ENCODE data around the gene POGK. TPM values are rescaled to one million over a fixed set of nuclear protein-coding genes. Genes with fewer than 3 reads are reported as not detected.

POGK gene
- polyA plus RNA-seq, 3 donors: 40.7 to 42.8 (median 41.6) TPM

DNA sequence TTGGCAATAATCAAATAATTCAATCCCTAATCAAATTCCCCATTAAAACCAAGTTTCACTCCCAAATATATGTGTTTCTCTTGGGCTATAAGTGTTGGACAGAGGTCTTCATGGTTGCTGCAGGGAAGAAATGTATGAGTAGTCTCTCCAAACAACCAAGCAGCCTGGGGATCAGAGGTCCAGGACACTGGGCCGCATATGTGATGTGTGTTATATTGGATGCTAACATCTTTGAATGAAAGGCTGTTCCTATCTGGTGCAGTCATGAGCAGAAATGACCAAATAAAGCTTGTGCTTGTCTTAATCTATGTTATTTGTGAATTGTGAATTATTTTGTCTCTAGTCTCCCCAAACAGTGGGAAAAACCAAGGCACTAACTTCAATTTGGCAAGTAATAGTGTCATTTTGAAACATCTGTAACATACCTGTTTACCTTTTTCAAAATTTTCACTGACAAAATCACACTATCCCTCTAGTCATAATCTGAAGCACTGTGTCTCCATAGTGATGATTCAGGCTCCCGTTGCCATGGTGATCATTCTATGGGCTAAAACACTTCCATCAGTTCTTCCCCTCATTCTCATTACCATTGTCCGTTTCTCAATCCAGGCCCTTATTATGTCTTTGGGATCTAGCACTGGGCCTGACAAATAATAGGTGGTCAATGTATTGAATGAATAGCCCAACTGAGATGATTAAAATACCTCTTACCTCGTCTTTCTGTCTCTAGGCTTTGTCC lies 49.3 kb downstream of the POGK start:
- no peak for DNase-seq

DNA sequence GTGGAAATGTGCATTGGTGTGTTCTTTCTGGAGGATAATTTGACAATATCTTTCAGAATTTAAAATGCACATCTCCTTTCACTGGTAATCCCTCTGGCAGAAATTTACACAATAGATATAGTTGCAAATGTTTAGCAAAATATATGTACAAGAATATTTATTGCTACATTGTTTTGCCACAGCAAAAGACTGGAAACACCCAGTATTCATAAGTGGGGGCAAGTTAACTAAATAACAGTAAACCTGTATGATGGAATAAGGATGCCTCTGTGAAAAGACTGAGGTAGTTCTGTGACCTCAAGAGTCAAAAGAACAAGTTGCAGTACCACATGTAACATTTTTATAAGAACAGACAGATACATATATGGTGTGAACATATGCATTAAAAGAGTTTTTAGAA lies 50.5 kb downstream of the POGK start:
- DNase-seq: no peak

DNA sequence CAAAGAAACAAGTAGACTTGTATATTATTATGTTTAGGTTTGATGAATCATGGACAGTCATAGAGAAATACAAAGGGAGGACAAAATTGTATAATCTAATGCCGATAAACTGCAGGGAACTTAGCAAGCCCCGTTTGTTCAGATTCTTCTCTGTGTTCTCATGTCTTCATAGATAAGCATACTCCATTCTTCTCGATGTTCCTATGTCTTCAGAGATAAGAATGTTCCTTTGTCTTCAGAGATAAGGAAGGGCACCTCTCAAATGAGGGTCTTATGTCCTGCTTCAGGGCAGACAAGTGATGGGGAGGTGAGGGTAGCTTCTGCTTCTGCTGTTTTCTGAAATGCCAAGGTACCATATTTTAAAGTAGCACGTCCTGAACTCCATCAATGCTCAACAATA lies 56.5 kb downstream of the POGK start:
- no peak for DNase-seq

DNA sequence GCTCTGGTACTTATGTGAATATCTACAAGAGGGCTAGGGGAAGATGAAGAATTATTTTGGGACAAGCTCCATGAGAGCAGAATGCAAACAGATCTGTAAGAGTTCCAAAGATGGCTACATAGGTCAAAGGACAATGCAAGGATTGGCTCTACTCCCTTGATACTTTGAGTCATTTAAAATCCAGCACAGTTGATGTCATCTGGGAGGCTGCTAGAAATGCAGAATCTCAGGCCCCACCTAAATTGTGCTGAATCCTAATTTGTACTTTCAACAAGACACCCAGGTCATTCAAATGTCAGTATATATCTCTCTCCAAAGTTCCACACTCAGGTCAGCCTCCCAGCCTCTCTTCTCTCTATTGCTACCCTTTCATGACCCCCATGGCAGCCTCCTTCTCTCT lies 60.5 kb downstream of the POGK start:
- no peak for DNase-seq

DNA sequence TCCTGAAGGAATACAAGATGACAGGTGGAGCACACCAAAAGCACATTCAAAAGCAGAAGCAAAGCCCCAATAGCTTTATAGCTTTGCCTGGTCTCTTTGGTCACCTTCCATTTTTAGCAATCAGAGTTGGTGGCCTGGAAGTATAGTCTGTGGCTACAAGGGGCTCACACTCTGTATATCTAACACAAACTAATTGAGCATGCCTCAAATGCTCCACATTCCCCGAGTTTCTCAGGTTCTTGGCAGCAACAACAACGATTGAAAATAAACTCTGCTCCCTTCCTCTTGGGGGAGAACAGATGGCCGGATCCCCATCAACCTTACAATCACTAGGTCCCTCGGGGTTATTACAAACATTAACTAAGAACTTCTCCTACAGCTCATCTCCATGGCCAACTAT lies 61.7 kb downstream of the POGK start:
- DNase-seq: no peak

DNA sequence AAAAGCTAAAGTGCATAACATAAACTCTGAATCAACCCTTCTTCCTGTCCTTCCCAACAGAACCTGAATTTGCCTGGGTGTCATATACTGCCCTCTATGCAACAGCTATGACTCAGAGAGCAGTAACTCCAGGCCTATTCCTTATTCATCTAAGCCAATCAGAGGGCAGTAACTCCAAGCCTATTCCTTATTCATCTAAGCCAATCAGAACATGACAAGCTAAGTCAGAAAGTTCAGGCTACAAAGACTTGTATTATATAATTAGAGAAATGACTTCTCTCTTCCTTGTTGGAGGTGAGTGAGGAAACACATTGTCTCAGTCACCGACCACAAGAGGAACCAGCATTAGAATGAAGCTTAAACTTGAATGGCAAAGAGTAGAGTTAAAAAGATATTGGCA lies 63.0 kb downstream of the POGK start:
- no peak for DNase-seq

DNA sequence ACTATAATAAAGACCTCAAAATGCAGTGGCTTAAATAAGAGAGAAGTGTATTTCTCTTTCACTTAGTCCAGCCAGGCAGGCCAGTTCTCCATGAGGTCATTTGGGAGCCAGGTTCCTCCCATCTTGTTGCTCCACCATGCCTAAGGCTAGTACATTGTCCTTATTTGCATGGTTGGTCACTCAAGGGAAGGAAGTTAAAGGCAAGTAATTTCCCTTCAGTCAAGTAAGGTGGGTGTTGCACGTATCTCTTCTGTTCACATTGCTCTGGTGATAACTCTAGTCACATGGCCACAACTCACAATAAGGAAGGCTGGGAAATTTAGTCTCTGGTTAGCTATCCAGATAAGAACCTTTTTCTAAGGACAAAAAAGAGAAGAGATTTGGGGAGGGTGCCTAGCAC lies 64.0 kb downstream of the POGK start:
- DNase-seq: no peak

DNA sequence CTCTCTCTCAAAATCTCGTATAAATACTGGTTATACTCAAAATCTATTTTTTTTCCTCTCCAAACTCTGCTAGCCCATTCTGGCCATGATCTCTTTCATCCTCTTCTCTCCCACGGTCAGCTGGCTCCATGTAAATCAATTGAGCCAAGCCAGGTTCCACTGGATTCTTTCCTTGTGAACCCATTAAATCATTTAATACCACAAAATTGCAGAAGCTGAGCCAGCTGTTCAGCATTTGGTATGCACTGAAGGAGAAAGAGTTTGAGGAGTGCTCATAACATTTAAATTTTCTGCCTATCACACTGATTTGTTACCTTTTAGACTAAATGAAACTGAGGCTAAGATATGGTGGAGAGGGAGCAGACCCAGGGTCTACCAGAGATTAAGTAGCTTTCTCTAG lies 65.9 kb downstream of the POGK start:
- DNase-seq: no peak

DNA sequence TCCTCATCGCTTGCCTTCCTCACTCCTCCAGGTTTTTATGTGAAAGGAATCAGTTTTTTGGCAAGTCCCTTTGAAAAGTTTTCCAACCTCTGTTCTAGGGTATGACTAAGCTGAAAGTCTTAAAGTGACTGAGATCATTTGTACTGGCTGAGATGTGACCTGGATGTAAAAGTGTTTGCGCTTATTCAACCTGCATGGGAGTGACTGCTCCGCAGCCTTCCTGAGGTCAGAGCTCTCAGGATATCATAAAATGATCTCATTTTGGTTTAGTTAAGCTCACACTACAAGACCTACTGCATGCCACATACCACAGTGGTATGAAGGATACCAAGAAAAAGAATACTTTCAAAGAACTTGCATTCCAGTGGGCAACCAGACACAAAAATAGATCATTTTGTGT lies 66.6 kb downstream of the POGK start:
- DNase-seq: no peak

Other genes with a start within 250 kb of the POGK start
- gene TADA1, start 36.8 kb downstream of the POGK start, polyA plus RNA-seq (ENCODE audit: insufficient read length in 3 of 3): 10 to 100 TPM; 22.4 to 25.7 (median 23.9) TPM
- gene ILDR2, start 136.1 kb downstream of the POGK start, polyA plus RNA-seq (ENCODE audit: insufficient read length in 3 of 3): 10 to 100 TPM; 14.1 to 16.9 (median 15.0) TPM
- 1 to 10 TPM; 1.9 to 3.9 (median 3.3) TPM for gene MAEL, start 149.8 kb downstream of the POGK start, polyA plus RNA-seq (ENCODE audit: insufficient read length in 3 of 3)